SK-N-SH (cell line): ENCODE data around the gene DUS3L. TPM values are rescaled to one million over a fixed set of nuclear protein-coding genes. Genes with fewer than 3 reads are reported as not detected.

Source experiments
- CTCF ChIA-PET: fragments of 300-600, 350-600 bp; formaldehyde crosslinking; extraction: SDS; loops from one replicate; lab custom pipeline; 2021; lab: Yijun Ruan, JAX
- POLR2A ChIA-PET: fragments of 350-600 bp; sonication (Branson Sonifier 250); formaldehyde crosslinking; extraction: SDS; loops from one replicate; lab custom pipeline; 2020; ENCODE audit warnings: antibody characterized with exemption, inconsistent platforms; lab: Yijun Ruan, JAX
- DNase-seq: peaks from one replicate; pipeline ENCODE4 v3.0.0; 2012
- H2AFZ ChIP-seq: fragments of 200-600 bp; sonication (generic); 2 replicates; pipeline ENCODE4 v1.8.1; 2016; ENCODE audit warnings: antibody characterized with exemption, mild to moderate bottlenecking, low read depth
- H3F3A ChIP-seq: fragments of 200-600 bp; sonication (generic); replicated peaks from 2 replicates; pipeline ENCODE3; 2016; ENCODE audit warnings: antibody characterized with exemption, mild to moderate bottlenecking; ENCODE audit not compliant: insufficient read depth
- H3K27ac ChIP-seq, 2 experiments: fragments of 200-500 bp in 1 of 2; fragments of 200-600 bp in 1 of 2; sonication (Bioruptor generic) in 1 of 2; sonication (generic), shearing (Covaris generic) in 1 of 2; 2 replicates each; pipeline versions ENCODE4 v1.5.1 to v1.6.1; 2014 to 2016; ENCODE audit warnings: low read depth in 2 of 2, inconsistent platforms in 1 of 2, low read length in 1 of 2, mild to moderate bottlenecking in 1 of 2, mixed read lengths in 1 of 2
- H3K27me3 ChIP-seq: fragments of 200-600 bp; sonication (generic), shearing (Covaris generic); 2 replicates; pipeline ENCODE4 v1.6.1; 2016; ENCODE audit warnings: mixed run types; ENCODE audit not compliant: insufficient read depth
- H3K36me3 ChIP-seq, 2 experiments: fragments of 200-500 bp in 1 of 2; fragments of 200-600 bp in 1 of 2; sonication (Bioruptor generic) in 1 of 2; sonication (generic) in 1 of 2; replicated peaks in 1 of 2; 2 replicates each; pipeline versions ENCODE3 to v1.5.1; 2014 to 2016; ENCODE audit warnings: low read length in 1 of 2, mild to moderate bottlenecking in 1 of 2; ENCODE audit not compliant: insufficient read depth in 2 of 2, control insufficient read depth in 1 of 2
- H3K4me1 ChIP-seq, 2 experiments: fragments of 200-500 bp in 1 of 2; fragments of 200-600 bp in 1 of 2; sonication (Bioruptor generic) in 1 of 2; sonication (generic), shearing (Covaris generic) in 1 of 2; 2 replicates each; pipeline versions ENCODE4 v1.5.1 to v1.6.1; 2014 to 2016; ENCODE audit warnings: low read depth in 1 of 2, low read length in 1 of 2, mixed run types in 1 of 2; ENCODE audit not compliant: insufficient read depth in 2 of 2, control insufficient read depth in 1 of 2
- H3K4me2 ChIP-seq: fragments of 200-600 bp; sonication (generic), shearing (Covaris generic); 2 replicates; pipeline ENCODE4 v1.6.1; 2017; ENCODE audit warnings: mixed run types
- H3K4me3 ChIP-seq, 2 experiments: fragments of 200-500 bp in 1 of 2; fragments of 200-600 bp in 1 of 2; sonication (Bioruptor generic) in 1 of 2; sonication (generic), shearing (Covaris generic) in 1 of 2; 2 replicates each; pipeline versions ENCODE4 v1.5.1 to v1.8.1; 2014 to 2016; ENCODE audit warnings: low read depth in 2 of 2, inconsistent platforms in 1 of 2, low read length in 1 of 2, mild to moderate bottlenecking in 1 of 2, mixed read lengths in 1 of 2, moderate library complexity in 1 of 2
- H3K79me2 ChIP-seq: fragments of 200-600 bp; sonication (generic); 2 replicates; pipeline ENCODE4 v1.8.1; 2017; ENCODE audit warnings: mild to moderate bottlenecking; ENCODE audit not compliant: insufficient read depth
- H3K9ac ChIP-seq: fragments of 200-600 bp; sonication (generic); 2 replicates; pipeline ENCODE4 v1.6.1; 2017; ENCODE audit warnings: mixed run types
- H3K9me2 ChIP-seq: fragments of 200-600 bp; sonication (generic); 2 replicates; pipeline ENCODE4 v1.6.1; 2017; ENCODE audit warnings: mixed run types
- H3K9me3 ChIP-seq: fragments of 200-600 bp; sonication (generic); 2 replicates; pipeline ENCODE4 v1.6.1; 2017; ENCODE audit warnings: mixed run types, mild to moderate bottlenecking, moderate library complexity
- H4K20me1 ChIP-seq: fragments of 200-600 bp; sonication (generic); 2 replicates; pipeline ENCODE4 v1.6.1; 2017; ENCODE audit warnings: mild to moderate bottlenecking, mixed run types; ENCODE audit not compliant: insufficient read depth
- CHD2 ChIP-seq: fragments of 150-350 bp; IDR thresholded peaks from 2 replicates; pipeline ENCODE4 v1.6.1; 2018; ENCODE audit warnings: low read length; ENCODE audit not compliant: partially characterized antibody
- ELF1 ChIP-seq: IDR thresholded peaks from 2 replicates; pipeline ENCODE4 v1.4.0; 2012
- EP300 ChIP-seq, 2 experiments: IDR thresholded peaks; 2 replicates each; pipeline versions ENCODE4 v1.4.0 to v1.6.1; 2012; ENCODE audit warnings: borderline replicate concordance in 1 of 2, low read depth in 1 of 2, low read length in 1 of 2
- EZH2phosphoT487 ChIP-seq: fragments of 200-600 bp; sonication (generic); IDR thresholded peaks from 2 replicates; pipeline ENCODE4 v1.6.1; 2017; ENCODE audit warnings: low read depth, mixed run types, mild to moderate bottlenecking, antibody characterized with exemption, moderate library complexity, borderline replicate concordance
- FOSL2 ChIP-seq: IDR thresholded peaks from 2 replicates; pipeline ENCODE4 v1.4.0; 2012; ENCODE audit warnings: low read depth, mild to moderate bottlenecking, moderate library complexity, borderline replicate concordance
- FOXJ3 ChIP-seq: sonication (generic); formaldehyde crosslinking; IDR thresholded peaks from 2 replicates; pipeline ENCODE4 v1.5.1; 2020; ENCODE audit warnings: mild to moderate bottlenecking, missing genetic modification reagents
- FOXM1 ChIP-seq: IDR thresholded peaks from 2 replicates; pipeline ENCODE4 v1.4.0; 2012; ENCODE audit warnings: low read depth, mild to moderate bottlenecking
- GATA2 ChIP-seq: sonication (generic); formaldehyde crosslinking; IDR thresholded peaks from 2 replicates; pipeline ENCODE4 v1.5.0; 2020; ENCODE audit warnings: mild to moderate bottlenecking, missing genetic modification reagents
- MXI1 ChIP-seq: IDR thresholded peaks from 2 replicates; pipeline ENCODE4 v1.6.1; 2012; ENCODE audit warnings: mild to moderate bottlenecking, low read depth, low read length, improper control_type of control experiment
- RAD21 ChIP-seq: IDR thresholded peaks from 2 replicates; pipeline ENCODE4 v1.6.1; 2012; ENCODE audit warnings: mild to moderate bottlenecking, low read length
- RFX5 ChIP-seq: IDR thresholded peaks from 2 replicates; pipeline ENCODE4 v1.6.1; 2012; ENCODE audit warnings: mild to moderate bottlenecking, improper control_type of control experiment, low read length
- SIN3A ChIP-seq: IDR thresholded peaks from 2 replicates; pipeline ENCODE4 v1.6.1; 2012; ENCODE audit warnings: low read depth, mild to moderate bottlenecking, low read length, moderate library complexity, borderline replicate concordance
- SMC3 ChIP-seq: IDR thresholded peaks from 2 replicates; pipeline ENCODE4 v1.6.1; 2012; ENCODE audit warnings: low read depth, low read length, improper control_type of control experiment
- TAF1 ChIP-seq: IDR thresholded peaks from 2 replicates; pipeline ENCODE4 v1.6.1; 2012; ENCODE audit warnings: low read depth, mild to moderate bottlenecking, low read length, moderate library complexity, borderline replicate concordance
- TEAD4 ChIP-seq: IDR thresholded peaks from 2 replicates; pipeline ENCODE4 v1.4.0; 2012; ENCODE audit warnings: mild to moderate bottlenecking, borderline replicate concordance; ENCODE audit not compliant: insufficient read depth
- YY1 ChIP-seq: IDR thresholded peaks from 2 replicates; pipeline ENCODE4 v1.4.0; 2012; ENCODE audit warnings: low read depth, mild to moderate bottlenecking
- WGBS: methylation state at CpG from one replicate; pipeline ENCODE4 v1.1.6; 2017; ENCODE audit warnings: low lambda C conversion rate; 5-methylcytosine and 5-hydroxymethylcytosine counted together
- polyA plus RNA-seq, 3 experiments: library from polyadenylated mRNA; depleted of rRNA; stranded (reverse); fragments of >200 nt; gene quantifications; 2 replicates each; pipeline ENCODE4 v1.2.3, GENCODE V29; 2012
- TF ChIP-seq, protein P1 (sequence below): IDR thresholded peaks from 2 replicates; pipeline ENCODE4 v1.4.0; 2012; ENCODE audit warnings: low read depth
- TF ChIP-seq, protein P2 (sequence below): IDR thresholded peaks from 2 replicates; pipeline ENCODE4; 2012
- TF ChIP-seq, protein P3 (sequence below): IDR thresholded peaks from 2 replicates; pipeline ENCODE4 v1.6.1; 2012; ENCODE audit warnings: mild to moderate bottlenecking, low read depth, low read length, moderate library complexity

DUS3L gene
- polyA plus RNA-seq, 1 of the 3 experiments (the other 2 are of a cell fraction): 44.0 TPM

DNA sequence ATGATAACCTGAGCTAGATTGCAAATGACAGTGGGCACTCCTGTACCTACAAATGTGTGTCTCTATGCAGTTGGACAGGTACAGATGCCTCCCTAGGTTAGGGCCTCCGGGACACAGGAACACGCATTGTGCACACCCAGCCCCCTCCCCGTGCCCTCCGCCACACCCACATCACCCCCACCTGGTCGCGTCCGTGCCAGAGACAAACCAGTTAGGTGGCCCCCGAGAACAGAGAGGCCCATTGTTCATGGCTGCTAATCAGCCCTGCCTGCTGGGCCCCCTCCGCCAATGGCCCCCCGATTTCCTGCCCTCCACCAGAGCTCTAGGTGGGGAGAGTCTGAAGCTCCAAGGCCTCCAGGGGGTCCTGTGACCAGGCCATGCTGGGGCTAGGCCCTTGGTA is 27.6 kb upstream of the DUS3L start:
- Histone ChIP-seq H3K4me1 (no peaks in the 10 kb centered on the region; a peak in 1 of 4 replicates), H2AFZ (no peak overlapping the region), H3K4me2 (no peak overlapping the region), H3K27me3 (peaks cover 23% of the 10 kb centered on the region; the same call in 1 of the 2 replicates), H3F3A (no peaks in the 10 kb centered on the region), H3K9me3 (no peaks in the 10 kb centered on the region), H3K9me2 (no peaks in the 10 kb centered on the region), H3K27ac (no peak overlapping the region), H3K36me3 (no peaks in the 10 kb centered on the region), H3K9ac (no peak overlapping the region), H3K4me3 (no peak overlapping the region), H4K20me1 (no peaks in the 10 kb centered on the region), H3K79me2 (no peaks in the 10 kb centered on the region)
- POLR2A ChIA-PET: interaction anchor here (0.6 kb wide), 2 partner anchors 12 to 86 kb away, joined by 3 read pairs; no protein-coding TSS in a partner anchor
- no peak for TF ChIP-seq FOXM1
- no peak for TF ChIP-seq YY1
- TF ChIP-seq SMC3: no peak
- TF ChIP-seq MXI1: no peak
- no peak for TF ChIP-seq ELF1
- no peak for TF ChIP-seq GATA2 (CRISPR knock-in tag)
- no peak for TF ChIP-seq RAD21
- no peak for TF ChIP-seq TAF1
- TF ChIP-seq FOSL2: no peak
- TF ChIP-seq EP300 (IDR thresholded peaks at IDR 0.05; ENCODE audit: borderline replicate concordance in 1 of 2, low read depth in 1 of 2, low read length in 1 of 2): no peak
- no peak for TF ChIP-seq TEAD4
- TF ChIP-seq RFX5: no peak
- TF ChIP-seq, protein P1, sequence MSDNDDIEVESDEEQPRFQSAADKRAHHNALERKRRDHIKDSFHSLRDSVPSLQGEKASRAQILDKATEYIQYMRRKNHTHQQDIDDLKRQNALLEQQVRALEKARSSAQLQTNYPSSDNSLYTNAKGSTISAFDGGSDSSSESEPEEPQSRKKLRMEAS: no peak
- CTCF ChIA-PET: interaction anchor here (2.1 kb wide), 1 partner anchor 15 kb away, joined by 9 read pairs; no protein-coding TSS in a partner anchor
- no peak for DNase-seq
- WGBS: 60% methylated on average over 1 of the region's 10 CpGs

DNA sequence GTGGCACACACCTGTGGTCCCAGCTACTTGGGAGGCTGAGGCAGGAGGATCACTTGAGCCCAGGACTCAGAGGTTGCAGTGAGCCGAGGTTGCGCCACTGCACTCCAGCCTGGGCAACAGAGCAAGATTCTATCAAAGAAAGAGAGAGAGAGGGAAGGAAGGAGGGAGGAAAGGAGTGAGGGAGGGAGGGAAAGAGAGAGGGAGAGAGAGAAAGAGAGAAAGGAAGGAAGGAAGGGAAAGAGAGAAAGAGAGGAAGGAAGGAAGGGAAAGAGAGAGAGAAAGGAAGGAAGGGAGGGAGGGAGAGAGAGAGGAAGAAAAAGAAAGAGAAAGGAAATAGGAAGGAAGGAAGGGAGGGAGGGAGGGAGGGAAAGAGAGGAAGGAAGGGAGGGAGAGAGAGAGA is 26.3 kb upstream of the DUS3L start:
- DNase-seq: no peak
- no peaks in the 10 kb centered on the region for H3K36me3 ChIP-seq
- H2AFZ ChIP-seq: no peak overlapping the region
- H3K9ac ChIP-seq: no peak overlapping the region
- no peaks in the 10 kb centered on the region for H3K79me2 ChIP-seq
- no peaks in the 10 kb centered on the region for H4K20me1 ChIP-seq
- 31% methylated on average over 2 of the region's 2 CpGs for WGBS
- TF ChIP-seq FOXJ3: no peak
- TF ChIP-seq, protein P2, sequence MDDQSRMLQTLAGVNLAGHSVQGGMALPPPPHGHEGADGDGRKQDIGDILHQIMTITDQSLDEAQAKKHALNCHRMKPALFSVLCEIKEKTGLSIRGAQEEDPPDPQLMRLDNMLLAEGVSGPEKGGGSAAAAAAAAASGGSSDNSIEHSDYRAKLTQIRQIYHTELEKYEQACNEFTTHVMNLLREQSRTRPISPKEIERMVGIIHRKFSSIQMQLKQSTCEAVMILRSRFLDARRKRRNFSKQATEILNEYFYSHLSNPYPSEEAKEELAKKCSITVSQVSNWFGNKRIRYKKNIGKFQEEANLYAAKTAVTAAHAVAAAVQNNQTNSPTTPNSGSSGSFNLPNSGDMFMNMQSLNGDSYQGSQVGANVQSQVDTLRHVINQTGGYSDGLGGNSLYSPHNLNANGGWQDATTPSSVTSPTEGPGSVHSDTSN: no peak
- TF ChIP-seq, protein P3, sequence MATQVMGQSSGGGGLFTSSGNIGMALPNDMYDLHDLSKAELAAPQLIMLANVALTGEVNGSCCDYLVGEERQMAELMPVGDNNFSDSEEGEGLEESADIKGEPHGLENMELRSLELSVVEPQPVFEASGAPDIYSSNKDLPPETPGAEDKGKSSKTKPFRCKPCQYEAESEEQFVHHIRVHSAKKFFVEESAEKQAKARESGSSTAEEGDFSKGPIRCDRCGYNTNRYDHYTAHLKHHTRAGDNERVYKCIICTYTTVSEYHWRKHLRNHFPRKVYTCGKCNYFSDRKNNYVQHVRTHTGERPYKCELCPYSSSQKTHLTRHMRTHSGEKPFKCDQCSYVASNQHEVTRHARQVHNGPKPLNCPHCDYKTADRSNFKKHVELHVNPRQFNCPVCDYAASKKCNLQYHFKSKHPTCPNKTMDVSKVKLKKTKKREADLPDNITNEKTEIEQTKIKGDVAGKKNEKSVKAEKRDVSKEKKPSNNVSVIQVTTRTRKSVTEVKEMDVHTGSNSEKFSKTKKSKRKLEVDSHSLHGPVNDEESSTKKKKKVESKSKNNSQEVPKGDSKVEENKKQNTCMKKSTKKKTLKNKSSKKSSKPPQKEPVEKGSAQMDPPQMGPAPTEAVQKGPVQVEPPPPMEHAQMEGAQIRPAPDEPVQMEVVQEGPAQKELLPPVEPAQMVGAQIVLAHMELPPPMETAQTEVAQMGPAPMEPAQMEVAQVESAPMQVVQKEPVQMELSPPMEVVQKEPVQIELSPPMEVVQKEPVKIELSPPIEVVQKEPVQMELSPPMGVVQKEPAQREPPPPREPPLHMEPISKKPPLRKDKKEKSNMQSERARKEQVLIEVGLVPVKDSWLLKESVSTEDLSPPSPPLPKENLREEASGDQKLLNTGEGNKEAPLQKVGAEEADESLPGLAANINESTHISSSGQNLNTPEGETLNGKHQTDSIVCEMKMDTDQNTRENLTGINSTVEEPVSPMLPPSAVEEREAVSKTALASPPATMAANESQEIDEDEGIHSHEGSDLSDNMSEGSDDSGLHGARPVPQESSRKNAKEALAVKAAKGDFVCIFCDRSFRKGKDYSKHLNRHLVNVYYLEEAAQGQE: no peak
- TF ChIP-seq TEAD4: no peak
- TF ChIP-seq EP300 (IDR thresholded peaks at IDR 0.05; ENCODE audit: borderline replicate concordance in 1 of 2, low read depth in 1 of 2, low read length in 1 of 2): no peak
- TF ChIP-seq CHD2: no peak
- TF ChIP-seq EZH2phosphoT487: no peak
- TF ChIP-seq SIN3A: no peak
- TF ChIP-seq MXI1: no peak
- no peak overlapping the region for H3K4me2 ChIP-seq
- POLR2A ChIA-PET: no interaction called here
- no peaks in the 10 kb centered on the region for H3F3A ChIP-seq
- H3K9me2 ChIP-seq: no peaks in the 10 kb centered on the region
- no peak overlapping the region for H3K27ac ChIP-seq
- no peaks in the 10 kb centered on the region; a peak in 1 of 4 replicates for H3K4me1 ChIP-seq
- H3K27me3 ChIP-seq: peaks cover 23% of the 10 kb centered on the region; the same call in 1 of the 2 replicates
- no peak overlapping the region for H3K4me3 ChIP-seq
- no peaks in the 10 kb centered on the region for H3K9me3 ChIP-seq
- CTCF ChIA-PET: no interaction called here
